Hematopoietic multipotent progenitor cell (in vitro differentiated cells): ENCODE results near the gene DUS4L. TPM values are rescaled to one million over a fixed set of nuclear protein-coding genes. Genes with fewer than 3 reads are reported as not detected.
"Not testable (repeated sequence)": the region's sequence is repeated elsewhere in the genome, so short reads cannot be mapped to it uniquely, and the experiment has no call there.

Source experiments
- DNase-seq, 3 donors: peaks; one replicate each; pipeline ENCODE4 v3.0.0-alpha.2; 2011 to 2015; ENCODE audit warnings: low read depth in 2 of 3, low spot score in 2 of 3
- total RNA-seq: library from RNA; depleted of rRNA; stranded (reverse); fragments of >200 nt; gene quantifications from one replicate; pipeline ENCODE4 v1.2.3, GENCODE V29; 2012

Gene DUS4L
- total RNA-seq: 5.1 TPM

DNA sequence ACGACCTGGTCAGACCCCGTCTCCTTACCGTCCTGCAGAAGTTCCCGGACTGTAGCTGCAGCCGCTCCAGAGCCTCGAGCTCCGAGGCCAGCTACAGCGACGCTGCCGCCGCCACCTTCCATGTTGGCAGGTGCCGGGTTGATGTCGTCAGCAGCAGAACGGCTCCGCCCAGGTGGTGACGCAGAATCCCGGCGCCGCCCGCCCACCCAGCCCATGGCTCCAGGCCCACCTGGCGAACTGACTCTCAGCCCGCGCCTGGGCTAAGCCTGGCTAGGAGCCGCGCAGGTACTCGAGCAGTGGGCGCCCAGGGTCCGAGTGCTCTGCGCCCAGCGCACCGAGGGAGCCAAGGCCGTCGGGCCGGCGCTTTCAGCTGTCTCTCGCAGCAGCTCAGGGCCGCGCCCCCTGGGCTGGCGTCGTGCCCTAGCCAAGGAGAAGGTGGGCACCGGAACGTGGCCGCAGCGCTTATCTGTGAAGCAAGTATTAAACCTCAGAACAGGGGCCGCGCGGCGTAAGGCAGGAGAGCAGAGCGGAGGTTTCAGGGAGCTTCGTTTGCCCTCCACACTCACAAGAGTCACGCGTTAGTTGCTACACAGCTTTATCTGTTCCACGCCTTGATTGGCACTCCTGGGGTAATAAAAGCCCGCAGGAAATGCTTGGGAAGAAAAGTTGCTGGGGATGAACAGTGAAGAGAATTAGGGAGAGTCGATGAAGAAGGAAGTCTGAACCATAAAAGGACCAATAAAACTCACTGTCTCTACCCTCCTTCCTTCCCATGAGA lies at the start of gene DUS4L, which contains the start of gene COG5:
Gene DUS4L, plus strand, starts transcription at position 197 of the 778 bp plus-strand sequence. CDS start 3,100 bp downstream, outside the sequence.
Gene COG5, minus strand, starts transcription at position 146 of the 778 bp plus-strand sequence. Its CDS starts 24 bp downstream, at position 122.
- DNase-seq: peak; percentile 82 to 85 (median 84)

DNA sequence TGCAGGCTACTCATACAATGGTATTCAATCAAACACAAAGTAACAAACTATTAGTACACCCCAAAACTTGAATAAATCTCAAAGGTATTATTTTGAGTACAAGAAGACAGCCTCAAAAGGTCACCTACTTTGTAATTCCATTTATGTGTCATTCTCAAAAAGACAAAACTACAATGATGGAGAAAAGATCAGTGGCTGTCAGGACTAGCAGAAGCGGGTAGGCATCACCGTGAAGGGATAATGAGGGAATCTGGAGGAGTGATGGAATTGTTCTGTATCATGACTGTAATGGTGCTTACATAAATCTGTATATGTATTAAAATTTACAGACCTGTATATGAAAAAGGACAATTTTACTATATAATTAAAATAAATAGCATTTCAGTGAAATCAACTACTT lies 37.1 kb upstream of the DUS4L start:
- no peak for DNase-seq

DNA sequence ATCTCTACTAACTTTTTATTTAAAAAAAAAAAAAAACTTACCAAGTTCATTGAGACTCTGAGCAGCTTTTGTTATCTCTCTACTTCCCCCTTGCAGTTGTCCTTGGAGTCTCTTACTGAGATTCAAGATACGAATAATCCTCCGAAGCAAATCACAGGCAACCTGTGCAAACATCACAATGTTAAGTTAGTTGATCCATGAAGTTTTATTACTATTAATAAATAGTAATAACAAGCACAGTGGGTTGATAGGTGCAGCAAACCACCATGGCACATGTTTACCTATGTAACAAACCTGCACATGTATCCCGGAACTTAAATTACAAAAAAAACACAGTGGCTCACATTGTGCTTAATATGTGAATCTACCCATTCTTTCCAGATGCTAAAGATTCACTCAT lies 36.6 kb upstream of the DUS4L start:
- no peak for DNase-seq

- DNase-seq: no peak
These were observed 35.3 kb upstream of the DUS4L start for GRCh38 chr7:107528461-107528860.

DNA sequence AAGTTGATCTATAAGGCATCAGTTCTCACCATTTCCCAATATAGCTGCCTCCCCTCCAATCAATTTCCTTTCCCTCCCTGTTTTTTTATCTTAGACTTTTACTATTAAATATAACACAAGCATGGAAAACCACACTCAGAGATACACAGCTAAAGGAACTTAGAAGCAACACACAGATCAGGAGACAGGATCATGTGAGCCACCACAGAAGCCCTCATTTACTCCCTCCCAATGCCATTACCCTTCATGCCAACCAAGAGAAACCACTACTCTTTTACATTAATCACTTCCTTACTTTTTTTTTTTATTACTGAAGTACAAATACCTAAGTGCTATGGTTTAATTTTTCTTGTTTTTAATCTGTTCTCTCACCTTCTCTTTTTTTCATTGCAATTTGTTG lies 33.0 kb upstream of the DUS4L start:
- peak in 2 of 3 donors; percentile 7 to 40 for DNase-seq

DNA sequence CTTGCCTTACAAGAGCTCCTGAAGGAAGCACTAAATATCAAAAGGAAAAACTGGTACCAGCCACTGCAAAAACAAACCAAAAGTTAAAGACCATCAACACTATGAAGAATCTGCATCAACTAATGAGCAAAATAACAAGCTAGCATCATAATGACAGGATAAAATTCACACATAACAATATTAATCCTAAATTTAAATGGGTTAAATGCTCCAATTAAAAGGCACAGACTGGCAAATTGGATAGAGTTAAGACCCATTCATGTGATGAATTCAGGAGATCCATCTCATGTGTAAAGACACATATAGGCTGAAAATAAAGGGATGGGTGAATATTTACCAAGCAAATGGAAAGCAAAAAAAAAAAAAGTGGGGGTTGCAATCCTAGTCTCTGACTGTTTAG lies 29.6 kb upstream of the DUS4L start:
- no peak for DNase-seq

GRCh38 chr7:107537228-107537627 lies 26.5 kb upstream of the DUS4L start:
- DNase-seq: not testable (repeated sequence)

GRCh38 chr7:107538001-107538400 lies 25.8 kb upstream of the DUS4L start:
- no peak for DNase-seq

GRCh38 chr7:107543338-107543993 lies 20.3 kb upstream of the DUS4L start:
- DNase-seq: no peak

GRCh38 chr7:107544848-107545591 lies 18.8 kb upstream of the DUS4L start:
- no peak for DNase-seq

GRCh38 chr7:107551936-107552335 lies 11.8 kb upstream of the DUS4L start:
- no peak for DNase-seq

GRCh38 chr7:107555893-107556292 lies 7.9 kb upstream of the DUS4L start:
- DNase-seq: no peak

GRCh38 chr7:107559864-107560263 lies 3.9 kb upstream of the DUS4L start:
- no peak for DNase-seq

GRCh38 chr7:107560898-107561516 lies 2.8 kb upstream of the DUS4L start:
- DNase-seq: peak; percentile 10 to 70 (median 50)

DNA sequence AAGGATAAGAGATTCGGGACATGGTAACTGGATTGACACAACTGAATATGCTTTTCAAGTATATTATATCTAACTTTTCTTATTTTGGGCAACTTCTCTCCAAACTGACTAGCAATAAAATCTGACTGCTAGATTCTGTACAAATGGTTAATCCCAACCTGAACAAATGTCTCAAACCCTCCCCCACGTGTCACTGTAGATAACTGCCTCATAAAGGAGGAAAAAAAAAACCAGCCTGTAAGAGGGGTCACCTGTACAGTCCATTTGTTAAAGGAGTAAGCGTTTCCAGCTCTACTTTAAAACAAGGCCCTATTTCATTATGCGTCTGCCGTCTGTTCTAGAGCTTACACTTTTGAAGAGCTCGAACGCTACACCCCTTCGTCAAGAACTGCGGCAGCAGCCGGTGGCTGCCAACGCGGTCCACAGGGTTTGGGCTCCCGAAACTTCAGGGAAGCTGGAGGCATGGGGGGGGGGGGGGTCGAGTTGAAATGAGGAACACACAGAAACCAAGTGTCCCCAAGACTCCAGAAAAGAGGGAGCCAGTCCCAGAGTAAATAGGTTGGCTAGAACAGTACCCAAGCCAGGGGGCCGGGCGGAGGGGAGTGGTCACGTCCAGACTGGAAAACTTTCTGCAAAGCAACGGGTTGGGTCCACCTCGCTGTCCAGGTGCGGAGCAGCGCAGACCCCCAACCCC lies 543 bp upstream of the DUS4L start:
- DNase-seq: peak; percentile 13 to 72 (median 67)

- DNase-seq: no peak
These were observed 955 bp downstream of the DUS4L start for GRCh38 chr7:107564553-107565298.

DNA sequence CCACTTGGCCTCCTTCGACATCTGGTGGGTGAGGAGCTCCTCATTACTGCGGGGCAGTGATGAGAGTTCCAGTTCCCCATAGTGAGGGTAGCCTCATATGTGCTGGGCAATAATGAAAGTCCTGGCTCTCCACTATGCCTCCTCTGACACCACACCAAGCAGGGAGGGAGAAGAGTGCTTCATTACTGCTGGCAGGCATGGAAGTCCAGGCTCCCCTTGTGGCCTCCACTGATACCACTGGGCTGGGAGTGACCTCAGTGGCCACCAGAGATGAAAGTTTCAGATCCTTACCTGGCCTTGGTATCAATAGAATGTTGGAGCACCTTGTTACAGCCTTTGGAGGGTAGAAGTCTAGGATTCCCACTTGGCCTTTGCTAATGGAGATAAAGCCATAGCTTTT lies 6.5 kb downstream of the DUS4L start:
- DNase-seq: no peak

DNA sequence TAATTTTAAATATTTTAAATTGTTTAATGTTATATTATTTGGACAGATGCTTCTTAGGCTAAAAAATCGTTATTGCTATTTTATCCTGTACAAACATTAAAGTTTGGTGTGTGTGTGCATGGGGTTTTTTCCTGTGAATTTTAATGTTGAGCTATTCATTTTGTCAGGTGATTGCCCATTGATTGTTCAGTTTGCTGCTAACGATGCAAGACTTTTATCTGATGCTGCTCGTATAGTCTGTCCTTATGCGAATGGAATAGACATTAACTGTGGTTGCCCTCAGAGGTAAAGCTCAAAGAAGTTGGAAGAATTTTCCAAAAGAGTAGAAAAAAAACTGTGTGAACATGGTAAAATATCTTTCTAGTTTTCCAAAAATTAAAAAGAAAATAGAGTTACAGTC lies 9.8 kb downstream of the DUS4L start:
- DNase-seq: no peak

GRCh38 chr7:107579554-107579884 lies 15.7 kb downstream of the DUS4L start:
- no peak for DNase-seq
